DOHH2 (cell line): ENCODE results near the gene ABCC8.

Experiments
- H3F3A ChIP-seq: fragments of 200-600 bp; sonication (generic), shearing (Covaris generic); 2 replicates; pipeline ENCODE4 v1.6.0; 2016; ENCODE audit warnings: antibody characterized with exemption, mild to moderate bottlenecking; ENCODE audit not compliant: control insufficient read depth, insufficient read depth
- H3K27ac ChIP-seq: fragments of 200-600 bp; sonication (generic); 2 replicates; pipeline ENCODE4 v1.5.1; 2014; ENCODE audit warnings: low read depth, mild to moderate bottlenecking, low read length, moderate library complexity
- H3K27me3 ChIP-seq: fragments of 200-600 bp; sonication (generic); 2 replicates; pipeline ENCODE4 v1.6.1; 2014; ENCODE audit warnings: mild to moderate bottlenecking, low read length, mixed read lengths; ENCODE audit not compliant: control insufficient read depth
- H3K36me3 ChIP-seq: fragments of 200-600 bp; sonication (generic); 2 replicates; pipeline ENCODE4 v1.6.1; 2014; ENCODE audit warnings: mild to moderate bottlenecking, low read length, moderate library complexity, mixed read lengths; ENCODE audit not compliant: control insufficient read depth
- H3K4me1 ChIP-seq: fragments of 200-600 bp; sonication (generic); 2 replicates; pipeline ENCODE4 v1.6.1; 2014; ENCODE audit warnings: mild to moderate bottlenecking, low read length, mixed read lengths; ENCODE audit not compliant: control insufficient read depth
- H3K4me2 ChIP-seq: fragments of 200-600 bp; sonication (generic); 2 replicates; pipeline ENCODE4 v1.6.0; 2014; ENCODE audit warnings: mild to moderate bottlenecking, low read length, moderate library complexity
- H3K4me3 ChIP-seq: fragments of 200-600 bp; sonication (generic); 2 replicates; pipeline ENCODE4 v1.5.1; 2014; ENCODE audit warnings: mild to moderate bottlenecking, low read length, mixed read lengths
- H3K79me2 ChIP-seq: fragments of 200-600 bp; sonication (generic); 2 replicates; pipeline ENCODE4 v1.6.1; 2014; ENCODE audit warnings: mild to moderate bottlenecking, low read length, mixed read lengths; ENCODE audit not compliant: control insufficient read depth
- H3K9me2 ChIP-seq: fragments of 200-600 bp; sonication (generic); replicated peaks from 2 replicates; pipeline ENCODE4 v1.6.1; 2014; ENCODE audit warnings: mild to moderate bottlenecking, low read length, mixed read lengths; ENCODE audit not compliant: control insufficient read depth
- H3K9me3 ChIP-seq: fragments of 200-600 bp; sonication (generic); 2 replicates; pipeline ENCODE4 v1.6.1; 2014; ENCODE audit warnings: antibody characterized with exemption, low read length, mixed read lengths; ENCODE audit not compliant: control insufficient read depth, insufficient read depth
- H4K20me1 ChIP-seq: fragments of 200-600 bp; sonication (generic); 2 replicates; pipeline ENCODE4 v1.6.0; 2014; ENCODE audit warnings: low read depth, mild to moderate bottlenecking, antibody characterized with exemption, low read length, moderate library complexity; ENCODE audit not compliant: control insufficient read depth, insufficient read depth
- CTCF ChIP-seq: fragments of 200-600 bp; sonication (generic); IDR thresholded peaks from one replicate; pipeline ENCODE4 v1.5.1; 2014; ENCODE audit warnings: antibody characterized with exemption, mild to moderate bottlenecking, low read depth, low read length; ENCODE audit not compliant: poor library complexity, severe bottlenecking
- EZH2phosphoT487 ChIP-seq: fragments of 200-600 bp; sonication (generic); IDR thresholded peaks from 2 replicates; pipeline ENCODE4 v1.6.1; 2017; ENCODE audit warnings: borderline replicate concordance, mild to moderate bottlenecking, antibody characterized with exemption, low read length, moderate library complexity, mixed read lengths

Gene ABCC8

GRCh38 chr11:17396598-17397310, 79.9 kb downstream of the ABCC8 start:
- Histone ChIP-seq H3F3A (0 out of 2 replicates have a peak, but pooled peaks cover 4% of the 10 kb centered on the region), H3K79me2 (no peaks in the 10 kb centered on the region), H3K9me2 (no peaks in the 10 kb centered on the region), H3K27me3 (no peaks in the 10 kb centered on the region), H3K4me3 (no peak overlapping the region), H3K9me3 (no peaks in the 10 kb centered on the region), H4K20me1 (no peaks in the 10 kb centered on the region), H3K4me2 (no peak overlapping the region), H3K27ac (no peak overlapping the region), H3K4me1 (peaks cover 36% of the 10 kb centered on the region), H3K36me3 (no peaks in the 10 kb centered on the region)
- TF ChIP-seq EZH2phosphoT487: no peak
- no peak for TF ChIP-seq CTCF

- Histone ChIP-seq H3K27me3 (no peaks in the 10 kb centered on the region), H3K79me2 (no peaks in the 10 kb centered on the region)
- TF ChIP-seq CTCF (no peak), EZH2phosphoT487 (no peak)
Observed at GRCh38 chr11:17395978-17396377, 80.7 kb downstream of the ABCC8 start.

GRCh38 chr11:17395554-17395961, 81.1 kb downstream of the ABCC8 start:
- no peak overlapping the region for H3K27ac ChIP-seq
- H3K79me2 ChIP-seq: no peaks in the 10 kb centered on the region
- peaks cover 4% of the 10 kb centered on the region; the same call in 1 of the 2 replicates for H3F3A ChIP-seq
- H3K9me2 ChIP-seq: no peaks in the 10 kb centered on the region
- no peak overlapping the region for H3K4me2 ChIP-seq
- H3K9me3 ChIP-seq: peaks cover 5% of the 10 kb centered on the region; the same call in 1 of the 2 replicates
- no peak overlapping the region for H3K4me3 ChIP-seq
- no peaks in the 10 kb centered on the region for H3K36me3 ChIP-seq
- no peaks in the 10 kb centered on the region for H3K27me3 ChIP-seq
- TF ChIP-seq EZH2phosphoT487: no peak
- TF ChIP-seq CTCF: no peak
- no peaks in the 10 kb centered on the region for H4K20me1 ChIP-seq
- H3K4me1 ChIP-seq: peaks cover 38% of the 10 kb centered on the region

More at GRCh38 chr11:17395978-17396377, 80.7 kb downstream of the ABCC8 start:
- H3F3A ChIP-seq: peaks cover 4% of the 10 kb centered on the region; the same call in 1 of the 2 replicates
- H3K9me2 ChIP-seq: no peaks in the 10 kb centered on the region
- peaks cover 5% of the 10 kb centered on the region; the same call in 1 of the 2 replicates for H3K9me3 ChIP-seq
- H3K36me3 ChIP-seq: no peaks in the 10 kb centered on the region
- H3K4me2 ChIP-seq: no peak overlapping the region
- H3K4me3 ChIP-seq: no peak overlapping the region
- peaks cover 38% of the 10 kb centered on the region for H3K4me1 ChIP-seq
- no peak overlapping the region for H3K27ac ChIP-seq
- no peaks in the 10 kb centered on the region for H4K20me1 ChIP-seq
